DMS153 treated with DMSO at 0.1 percent for 48 hours (cell line): ENCODE measurements around the gene MEST.
"Not testable (repeated sequence)": the region's sequence is repeated elsewhere in the genome, so short reads cannot be mapped to it uniquely, and the experiment has no call there.

Experiments used
- DNase-seq: peaks from one replicate; lab custom pipeline; 2025; ENCODE audit not compliant: unreplicated experiment; lab: John Stamatoyannopoulos, UW

The MEST gene, protein sequence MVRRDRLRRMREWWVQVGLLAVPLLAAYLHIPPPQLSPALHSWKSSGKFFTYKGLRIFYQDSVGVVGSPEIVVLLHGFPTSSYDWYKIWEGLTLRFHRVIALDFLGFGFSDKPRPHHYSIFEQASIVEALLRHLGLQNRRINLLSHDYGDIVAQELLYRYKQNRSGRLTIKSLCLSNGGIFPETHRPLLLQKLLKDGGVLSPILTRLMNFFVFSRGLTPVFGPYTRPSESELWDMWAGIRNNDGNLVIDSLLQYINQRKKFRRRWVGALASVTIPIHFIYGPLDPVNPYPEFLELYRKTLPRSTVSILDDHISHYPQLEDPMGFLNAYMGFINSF

DNA sequence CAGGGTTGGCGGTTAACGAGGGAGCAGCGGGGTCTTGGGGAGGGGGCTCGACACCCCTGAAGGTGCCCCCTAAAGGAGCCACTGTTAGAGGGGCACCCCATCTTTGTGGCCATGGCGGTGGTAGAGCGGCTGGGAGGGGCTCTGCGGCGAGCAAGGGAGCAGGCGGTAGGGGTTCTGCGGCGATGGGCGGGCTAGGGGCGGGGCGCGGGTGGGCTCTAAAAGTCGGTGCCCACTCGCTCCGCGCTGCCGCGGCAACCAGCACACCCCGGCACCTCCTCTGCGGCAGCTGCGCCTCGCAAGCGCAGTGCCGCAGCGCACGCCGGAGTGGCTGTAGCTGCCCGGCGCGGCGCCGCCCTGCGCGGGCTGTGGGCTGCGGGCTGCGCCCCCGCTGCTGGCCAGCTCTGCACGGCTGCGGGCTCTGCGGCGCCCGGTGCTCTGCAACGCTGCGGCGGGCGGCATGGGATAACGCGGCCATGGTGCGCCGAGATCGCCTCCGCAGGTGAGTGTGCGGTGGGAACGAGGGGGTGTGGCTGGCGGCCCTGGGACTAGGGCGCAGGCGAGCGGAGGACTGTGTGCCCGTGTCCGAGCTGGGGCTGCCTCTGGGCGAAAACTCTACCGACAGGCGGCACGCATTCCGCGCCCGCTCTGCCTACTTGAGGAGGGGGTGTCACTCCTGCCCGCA lies at the start of gene MEST:
MEST (plus strand) TSS at position 245 of the 682 bp plus-strand sequence; CDS start at position 474, 229 bp downstream.
- DNase-seq, result no peak

DNA sequence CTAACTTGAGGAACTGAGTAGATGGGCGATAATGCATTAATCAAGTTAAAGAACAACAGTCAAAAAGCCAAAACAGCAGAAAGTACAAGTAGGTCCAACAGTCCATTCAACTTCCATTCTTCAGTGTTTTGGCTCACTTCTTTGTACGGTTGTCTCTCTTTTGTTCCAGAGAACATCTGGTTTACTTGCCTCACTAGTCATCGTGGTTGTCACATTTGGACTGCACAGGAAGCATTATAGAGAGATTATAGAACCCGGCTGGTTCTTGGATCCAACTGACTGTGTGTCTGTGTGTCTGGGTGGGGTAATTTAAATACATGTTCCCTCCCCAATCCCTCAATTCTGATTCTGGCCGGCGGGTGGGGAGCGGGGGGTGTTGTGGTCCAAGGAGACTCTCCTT lies 49.3 kb upstream of the MEST start:
- no peak for DNase-seq

DNA sequence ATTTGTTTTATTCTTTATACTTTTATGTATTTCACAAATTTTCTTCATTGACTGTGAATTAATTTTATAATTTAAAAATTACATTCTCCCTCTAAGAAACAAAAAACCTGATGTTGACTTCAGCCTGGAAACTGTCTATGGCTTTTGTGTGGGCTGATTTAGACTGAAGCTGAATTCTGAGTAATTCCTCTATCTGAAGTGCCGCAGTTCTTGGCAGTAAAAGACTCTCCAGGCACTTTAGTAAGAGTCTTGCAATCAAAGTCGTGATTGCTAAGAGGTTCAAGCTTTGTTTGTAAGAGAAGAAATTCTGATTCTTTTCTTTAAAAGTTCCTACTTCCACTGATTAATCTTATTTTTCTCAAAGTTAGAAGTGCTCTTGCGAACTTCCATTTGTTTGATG lies 47.7 kb upstream of the MEST start:
- no peak for DNase-seq

DNA sequence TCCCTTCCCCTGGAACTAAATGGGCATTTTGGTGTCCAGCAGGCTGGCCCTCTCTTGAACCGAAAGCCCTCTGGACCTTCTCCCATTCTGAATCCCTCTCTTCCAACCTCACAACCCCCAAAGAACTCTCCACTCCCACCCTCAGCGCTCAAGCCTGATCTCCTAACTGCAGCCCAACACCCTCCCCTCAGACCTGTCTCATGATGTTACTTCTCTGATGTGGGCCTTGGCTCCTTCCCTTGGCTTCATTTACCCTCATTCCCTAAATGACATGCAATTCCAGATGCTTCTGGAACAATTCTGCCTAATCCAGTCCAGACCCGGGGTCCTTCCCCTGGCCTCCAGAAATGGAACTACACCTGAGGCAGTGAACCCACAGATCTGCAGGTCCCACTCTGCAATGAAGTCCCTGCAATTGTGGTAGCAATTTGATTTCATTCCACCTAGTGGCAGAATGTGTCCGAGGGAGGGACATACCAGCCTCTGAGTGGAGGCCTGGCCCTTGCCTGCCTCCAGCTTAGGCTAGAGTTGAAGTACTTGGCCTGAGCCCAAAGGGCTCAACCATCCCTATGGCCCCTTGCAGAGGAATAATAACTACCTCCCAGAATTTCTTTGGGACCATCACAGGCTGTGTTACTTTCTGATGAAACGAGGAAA lies 47.0 kb upstream of the MEST start:
- no peak for DNase-seq

DNA sequence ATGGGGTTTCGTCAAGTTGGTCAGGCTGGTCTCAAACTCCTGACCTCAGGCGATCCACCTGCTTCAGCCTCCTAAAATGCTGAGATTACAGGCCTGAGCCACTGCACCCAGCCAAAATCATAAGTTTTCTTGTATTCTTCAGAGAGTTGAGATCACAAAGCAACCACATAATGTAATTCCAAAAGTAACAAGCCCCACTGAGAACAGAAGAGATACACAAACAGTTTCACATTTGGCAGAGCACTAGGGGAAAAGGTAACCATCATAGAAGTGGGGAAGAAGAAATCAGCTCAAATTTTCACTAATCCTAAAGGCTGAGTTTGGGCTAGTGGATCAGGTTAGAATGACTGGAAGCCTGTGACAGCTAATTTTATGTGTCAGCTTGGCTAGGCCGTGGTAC lies 45.6 kb upstream of the MEST start:
- DNase-seq, result no peak

DNA sequence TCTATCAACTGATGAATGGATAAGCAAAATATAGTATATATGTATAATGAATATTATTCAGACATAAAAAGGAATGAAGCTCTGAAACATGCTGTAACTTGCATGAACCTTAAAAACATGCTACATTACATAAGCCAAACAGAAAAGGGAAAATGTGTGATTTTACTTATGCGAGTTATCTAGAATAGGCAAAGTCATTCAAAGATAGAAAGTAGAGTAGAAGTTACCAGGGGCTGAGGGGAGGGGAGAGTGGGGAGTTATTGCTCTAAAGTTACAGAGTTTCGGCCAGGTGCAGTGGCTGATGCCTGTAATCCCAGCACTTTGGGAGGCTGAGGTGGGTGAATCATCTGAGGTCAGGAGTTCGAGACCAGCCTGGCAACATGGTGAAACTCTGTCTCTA lies 40.5 kb upstream of the MEST start:
- not testable (repeated sequence) for DNase-seq

DNA sequence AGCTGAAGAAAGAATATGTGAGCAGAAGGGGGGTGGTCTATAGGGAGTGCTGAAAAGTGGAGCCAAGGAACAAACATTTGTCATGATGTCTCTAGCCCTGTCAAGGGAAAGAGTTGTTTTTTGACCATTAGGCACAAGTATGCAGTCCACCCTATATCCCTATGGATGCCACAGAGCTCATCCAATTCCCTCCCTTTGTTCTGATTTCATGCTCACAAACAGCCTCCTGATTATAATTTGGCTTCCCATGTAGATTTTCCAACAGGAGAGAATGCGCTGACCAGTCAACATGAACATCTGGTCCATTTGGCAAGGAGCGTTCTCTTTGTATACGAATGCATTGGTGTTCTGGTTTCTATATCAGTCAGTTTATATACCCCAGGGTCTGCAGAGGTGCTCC lies 38.9 kb upstream of the MEST start:
- no peak for DNase-seq

DNA sequence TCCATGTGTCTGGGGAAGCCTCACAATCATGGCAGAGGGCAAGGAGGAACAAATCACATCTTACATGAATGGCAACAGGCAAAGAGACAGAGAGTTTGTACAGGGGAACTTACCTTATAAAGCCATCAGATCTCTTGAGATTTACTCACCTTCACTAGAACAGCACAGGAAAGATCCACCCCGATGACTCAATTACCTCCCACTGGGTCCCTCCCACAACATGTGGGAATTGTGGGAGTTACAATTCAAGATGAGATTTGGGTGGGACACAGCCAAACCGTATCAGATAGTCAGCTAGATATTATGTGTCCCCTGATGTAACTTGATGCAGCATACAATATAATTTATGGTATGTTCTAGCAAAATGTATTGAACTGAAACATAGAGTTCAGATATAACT lies 36.9 kb upstream of the MEST start:
- no peak for DNase-seq

DNA sequence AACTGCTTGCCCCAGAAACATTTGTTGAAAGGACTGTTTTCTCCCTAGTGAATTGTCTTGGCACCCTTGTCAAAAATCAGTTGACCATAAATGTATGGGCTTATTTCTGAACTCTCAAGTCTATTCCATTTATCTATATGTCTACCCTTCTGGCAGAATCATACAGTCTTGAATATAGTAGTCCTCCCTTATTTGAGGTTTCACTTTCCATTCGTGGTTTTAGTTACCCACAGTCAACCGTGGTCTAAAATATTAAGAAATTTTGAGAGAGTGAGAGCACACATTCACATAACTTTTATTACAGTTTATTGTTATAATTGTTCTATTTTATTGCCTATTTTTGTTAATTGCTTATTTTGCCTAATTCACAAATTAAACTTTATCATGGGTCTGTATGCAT lies 33.6 kb upstream of the MEST start:
- DNase-seq, result no peak

DNA sequence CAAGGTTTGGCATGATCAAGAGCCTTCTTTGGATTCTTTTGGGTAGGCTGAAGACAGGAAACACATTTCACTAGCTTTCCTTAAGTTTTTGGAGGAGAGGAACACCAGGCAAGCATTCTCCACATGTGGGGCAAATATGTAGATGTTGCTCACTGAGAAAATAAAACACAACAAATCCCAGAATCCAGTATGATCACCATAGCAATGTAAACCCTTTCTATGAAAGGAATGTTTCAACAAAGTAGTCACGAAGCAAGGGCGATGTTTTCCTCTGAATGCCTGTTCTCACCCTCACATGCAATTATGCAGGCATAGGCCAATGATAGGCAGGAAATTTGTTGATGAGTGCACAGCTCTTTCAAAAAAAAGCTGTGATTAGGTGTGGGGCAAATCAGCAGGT lies 30.6 kb upstream of the MEST start:
- no peak for DNase-seq

DNA sequence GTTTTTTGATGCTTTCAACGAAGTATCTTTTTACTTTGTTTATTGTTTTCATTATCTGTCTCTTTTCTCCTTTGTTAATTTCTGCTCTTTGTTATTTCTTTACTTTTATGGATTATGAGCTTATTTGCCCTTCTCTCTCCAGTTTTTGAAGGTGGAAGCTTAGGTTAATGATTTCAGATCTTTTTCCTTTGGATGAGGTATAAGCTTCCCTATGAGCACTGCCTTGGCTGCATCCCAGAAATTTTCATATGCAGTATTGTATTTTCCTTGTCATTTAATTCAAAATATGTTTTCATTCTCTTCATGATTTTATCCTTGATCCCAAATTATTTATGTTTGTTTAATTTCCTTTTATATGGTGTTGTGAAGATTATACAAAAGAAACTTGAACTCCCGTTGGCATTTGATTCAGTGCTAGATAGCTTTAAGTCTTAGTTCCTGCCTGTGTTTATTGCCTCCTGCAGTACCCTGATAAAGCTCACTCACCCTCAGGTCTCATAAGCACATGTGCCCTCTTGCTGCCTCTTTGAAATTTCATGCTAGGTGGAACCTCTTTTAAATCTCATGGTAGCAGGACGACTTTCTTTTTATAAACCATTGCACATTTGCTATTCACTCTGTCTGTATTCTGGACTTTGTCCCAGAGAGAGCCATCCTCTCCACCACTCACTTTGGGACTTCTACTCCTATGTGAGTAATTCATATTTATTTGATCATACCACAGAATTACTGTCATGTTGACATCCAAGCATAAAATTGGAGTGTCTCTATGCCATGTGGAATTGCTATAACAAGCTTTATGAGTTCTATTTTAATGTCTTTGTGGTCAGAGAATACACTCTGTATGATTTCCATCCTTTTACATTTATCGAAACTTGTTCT lies 28.1 kb upstream of the MEST start:
- no peak for DNase-seq

DNA sequence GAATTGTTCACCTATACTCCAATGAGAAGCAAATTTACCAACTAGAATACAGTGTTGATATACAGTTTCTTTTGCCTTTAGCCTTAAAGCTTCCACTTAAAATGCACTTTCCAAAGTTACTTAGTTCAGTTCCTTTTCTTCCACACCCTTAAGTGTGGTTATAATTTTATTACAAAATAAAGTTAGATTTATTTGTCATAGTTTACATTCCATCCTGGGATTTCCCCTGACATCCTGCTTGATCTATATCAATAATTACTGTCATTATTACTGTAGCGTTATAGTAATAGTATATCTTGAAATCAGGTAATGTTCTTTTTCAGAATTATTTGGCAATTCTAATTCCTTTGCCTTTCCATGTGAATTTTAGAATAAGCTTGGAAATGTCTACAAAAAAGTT lies 23.3 kb upstream of the MEST start:
- DNase-seq, result no peak

DNA sequence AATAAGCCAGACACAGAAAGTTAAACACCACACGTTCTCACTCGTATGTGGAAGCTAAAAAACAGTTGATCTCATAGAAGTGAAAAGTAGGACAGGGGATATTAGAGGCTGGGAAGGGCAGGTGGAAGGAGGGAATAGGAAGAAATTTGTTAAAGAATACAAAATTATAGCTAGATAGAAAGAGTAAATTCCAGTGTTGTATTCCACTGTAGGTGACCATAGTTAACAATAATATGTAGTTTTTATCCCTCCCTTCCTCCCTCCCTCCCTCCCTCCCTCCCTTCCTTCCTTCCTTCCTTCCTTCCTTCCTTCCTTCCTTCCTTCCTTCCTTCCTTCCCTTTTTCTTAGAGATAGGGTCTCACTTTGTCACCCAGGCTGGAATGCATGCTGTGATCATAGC lies 19.9 kb upstream of the MEST start:
- no peak for DNase-seq

DNA sequence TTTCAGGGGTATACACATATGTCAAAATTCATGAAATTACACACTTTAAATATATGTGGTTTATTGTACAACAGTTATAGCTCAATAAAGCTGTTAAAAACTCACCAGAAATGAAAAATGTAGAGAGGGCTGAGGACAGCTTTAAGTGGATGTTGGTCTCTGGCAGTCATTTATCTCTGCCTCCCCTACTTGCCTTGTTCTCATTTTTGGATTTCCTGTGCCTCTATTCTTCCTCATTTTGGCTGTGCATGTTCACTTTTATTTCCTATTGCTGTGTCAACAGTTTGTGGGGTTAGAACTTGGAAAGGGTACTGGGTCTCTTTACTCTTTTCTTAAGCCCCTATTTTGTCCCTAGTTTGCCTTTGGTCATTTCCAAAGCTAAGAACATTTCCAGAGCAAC lies 18.6 kb upstream of the MEST start:
- no peak for DNase-seq

DNA sequence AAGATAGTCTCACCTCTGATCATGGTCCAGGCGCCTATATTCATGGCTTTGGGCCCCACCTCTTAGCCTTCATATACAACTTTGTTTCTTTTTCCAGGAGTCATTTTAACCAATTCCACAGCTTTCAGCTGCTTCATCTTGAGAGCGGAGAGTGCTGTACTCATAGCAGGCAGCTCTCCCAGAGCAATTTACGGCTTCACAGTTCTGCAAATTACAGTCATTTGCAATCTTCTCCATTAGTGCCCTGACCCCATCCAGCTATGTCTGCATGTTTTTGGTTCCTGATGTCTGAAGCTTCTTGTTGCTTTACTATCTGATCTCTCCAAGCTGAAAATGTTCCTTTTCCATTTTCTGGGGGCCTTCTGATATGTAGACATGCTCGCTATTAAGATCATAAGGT lies 18.0 kb upstream of the MEST start:
- DNase-seq, result no peak

DNA sequence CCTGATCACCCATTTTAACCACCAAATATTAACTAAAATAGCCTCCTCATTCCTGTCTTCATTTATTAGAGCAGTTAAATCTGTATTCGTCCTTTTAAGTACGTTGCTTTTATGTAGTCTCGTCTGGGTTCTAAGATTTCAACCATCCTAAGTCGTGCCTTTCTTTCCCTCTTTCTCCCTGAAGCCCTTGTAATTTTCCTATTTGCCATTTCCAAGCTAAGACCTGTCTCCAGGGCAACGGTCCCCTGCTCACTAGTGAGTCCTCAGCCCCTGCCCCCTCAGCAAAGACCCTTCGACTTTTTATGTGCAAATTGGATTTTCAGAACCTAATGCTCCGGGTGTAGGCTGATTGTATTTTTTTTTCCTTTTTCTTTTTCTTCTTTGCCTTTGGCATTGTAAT lies 16.1 kb upstream of the MEST start:
- DNase-seq, result no peak

DNA sequence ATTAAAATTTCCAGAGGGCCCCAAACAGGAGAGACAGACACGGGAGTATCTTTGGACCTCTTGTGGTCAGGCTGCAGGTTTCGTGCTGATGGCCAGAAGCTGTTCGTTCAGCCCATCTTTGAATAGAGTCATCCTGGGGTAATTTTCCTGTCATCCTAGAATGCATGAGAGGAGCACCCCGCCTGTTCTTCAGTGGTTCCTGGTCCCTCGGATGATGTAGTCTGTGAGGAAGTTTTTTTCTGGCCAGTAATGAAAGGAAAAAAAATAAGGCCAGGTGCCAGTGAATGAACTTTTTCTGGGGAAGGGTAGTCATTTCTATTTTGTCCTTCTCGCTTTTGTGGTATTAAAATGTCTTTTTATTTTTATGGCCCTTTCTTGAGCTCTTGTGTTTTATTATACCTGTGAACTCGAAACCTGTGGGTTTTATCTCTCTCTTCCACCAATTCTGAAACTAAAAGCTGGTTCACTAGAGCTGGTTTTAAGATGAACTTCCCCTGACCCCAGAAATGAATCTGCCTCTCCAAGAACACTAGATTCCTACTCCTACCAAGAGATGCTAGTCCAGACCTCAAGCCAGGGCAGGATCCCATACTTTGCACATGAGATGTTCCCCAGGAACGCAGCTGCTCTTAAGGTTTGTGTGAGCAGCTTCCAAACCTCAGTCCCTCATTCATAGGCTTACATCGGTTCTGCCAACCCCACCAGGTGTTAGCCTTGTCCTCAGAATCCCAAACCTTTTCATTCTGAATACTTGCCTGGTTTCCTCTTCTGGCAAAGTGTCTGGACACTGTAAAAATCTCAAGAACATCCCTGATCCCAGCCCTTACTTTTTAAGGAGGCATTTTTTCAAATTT lies 15.4 kb upstream of the MEST start:
- DNase-seq, result no peak

DNA sequence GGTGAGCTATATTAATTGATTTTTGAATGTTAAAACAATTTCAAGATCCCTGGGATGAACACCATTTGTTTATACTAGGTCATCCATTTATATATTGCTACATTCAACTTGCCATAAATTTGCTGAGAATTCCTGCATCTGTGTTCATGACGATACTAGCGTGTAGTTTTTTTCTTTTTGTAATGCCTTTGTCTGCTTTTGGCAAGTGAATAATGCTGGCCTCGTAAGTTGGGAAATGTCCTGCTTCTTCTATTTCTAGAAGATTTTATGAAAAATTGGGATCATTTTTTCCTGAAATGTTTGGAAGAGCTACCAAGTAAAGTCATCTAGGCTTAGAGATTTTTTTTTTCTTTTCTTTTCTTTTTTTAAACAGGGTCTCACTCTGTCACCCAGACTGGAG lies 12.9 kb upstream of the MEST start:
- no peak for DNase-seq

DNA sequence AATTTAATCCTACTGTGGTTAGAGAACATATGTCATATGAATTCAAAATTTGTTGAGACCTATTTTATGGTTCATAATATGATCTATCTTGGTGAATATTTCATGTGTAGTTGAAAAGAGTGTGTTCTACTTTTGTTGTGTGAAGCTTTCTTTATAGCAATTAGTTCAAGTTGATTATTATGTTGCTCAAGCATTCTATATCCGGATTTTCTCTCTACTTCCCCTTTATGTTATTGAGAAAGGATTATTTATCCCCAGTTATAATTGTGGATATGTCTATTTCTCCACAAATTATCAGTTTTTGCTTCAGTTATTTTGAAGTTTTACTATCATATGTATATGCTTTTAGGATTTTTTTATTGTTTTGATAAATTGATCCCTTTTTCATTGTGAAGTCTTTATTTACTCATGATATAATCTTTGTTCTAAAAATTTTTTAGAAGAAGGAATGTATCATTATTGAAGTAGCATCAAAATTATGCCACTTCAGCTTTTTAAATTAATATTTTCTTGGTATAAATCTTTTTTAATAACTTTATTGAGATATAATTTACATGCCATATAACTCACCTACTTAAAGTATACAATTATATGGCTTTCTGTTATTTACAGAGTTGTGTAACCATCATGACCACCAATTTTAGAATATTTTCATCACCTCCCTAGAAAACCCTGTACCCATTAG lies 12.0 kb upstream of the MEST start:
- no peak for DNase-seq

DNA sequence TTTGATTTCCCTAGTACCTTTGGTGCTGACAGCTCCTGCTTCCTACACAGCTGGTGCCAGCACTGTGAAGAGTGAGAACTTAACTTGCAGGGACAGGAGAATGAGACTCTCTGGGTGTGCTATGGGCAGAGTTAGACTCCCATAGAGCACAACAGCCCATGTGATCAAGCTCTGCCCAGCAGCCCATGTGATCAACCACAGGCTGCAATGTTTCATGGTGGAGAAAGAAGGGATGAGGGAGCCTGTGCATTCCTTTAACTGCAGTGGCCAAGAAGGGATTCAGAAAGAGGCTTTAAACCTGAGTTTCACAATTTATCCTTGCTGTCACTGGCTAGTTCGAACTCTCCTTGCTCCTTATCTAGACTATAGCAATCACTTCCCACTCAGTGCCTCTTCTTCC lies 10.0 kb upstream of the MEST start:
- no peak for DNase-seq
